Endothelial cell of umbilical vein (primary cell): ENCODE measurements around the gene GJB1.

Experiments used
- CTCF ChIP-seq, 2 donors: IDR thresholded peaks; 1 replicate in 1 of 2; 2 replicates in 1 of 2; pipeline ENCODE4 v1.5.1; 2011; ENCODE audit warnings: low read length in 2 of 2, mild to moderate bottlenecking in 2 of 2, moderate library complexity in 2 of 2, control low read depth in 1 of 2, inconsistent platforms in 1 of 2, low read depth in 1 of 2; ENCODE audit not compliant: insufficient read depth in 1 of 2; ENCODE audit errors: extremely low read depth in 1 of 2
- EZH2 ChIP-seq: IDR thresholded peaks from 2 replicates; pipeline ENCODE4 v1.6.1; 2012; ENCODE audit warnings: borderline replicate concordance, low read depth, mild to moderate bottlenecking, moderate library complexity, low read length, inconsistent platforms; ENCODE audit not compliant: severe bottlenecking
- FOS ChIP-seq: IDR thresholded peaks from 2 replicates; pipeline ENCODE4 v1.6.1; 2011; ENCODE audit warnings: mild to moderate bottlenecking, low read length, moderate library complexity, borderline replicate concordance; ENCODE audit not compliant: insufficient read depth
- JUN ChIP-seq: IDR thresholded peaks from 2 replicates; pipeline ENCODE4 v1.6.1; 2011; ENCODE audit warnings: borderline replicate concordance, low read depth; ENCODE audit not compliant: insufficient read length, insufficient read depth
- MAX ChIP-seq: IDR thresholded peaks from 2 replicates; pipeline ENCODE4 v1.6.1; 2011; ENCODE audit not compliant: insufficient read depth, insufficient read length
- MYC ChIP-seq: IDR thresholded peaks from one replicate; pipeline ENCODE4 v1.6.1; 2011; ENCODE audit warnings: mild to moderate bottlenecking, low read depth, low read length
- POLR2A ChIP-seq: IDR thresholded peaks from 2 replicates; pipeline ENCODE4 v1.6.1; 2012; ENCODE audit warnings: low read depth, mild to moderate bottlenecking, control low read depth, low read length
- POLR2AphosphoS5 ChIP-seq: IDR thresholded peaks from 2 replicates; pipeline ENCODE4 v1.6.1; 2012; ENCODE audit warnings: low read depth, mild to moderate bottlenecking, control low read depth, low read length, moderate library complexity; ENCODE audit not compliant: insufficient read depth

- TF ChIP-seq CTCF (IDR thresholded peaks at IDR 0.05; ENCODE audit: extremely low read depth in 1 of 2, insufficient read depth in 1 of 2, low read depth in 1 of 2, low read length in 2 of 2) (no peak), POLR2A (no peak), EZH2 (no peak), POLR2AphosphoS5 (no peak), JUN (no peak), MYC (no peak), FOS (no peak), MAX (no peak)
Observed at GRCh38 chrX:71225009-71225408, 2.0 kb downstream of the GJB1 start.
